SIG-M5 (cell line): ENCODE data around the gene HCRTR1.

Experiments
- DNase-seq: peaks from one replicate; lab custom pipeline; 2025; lab: John Stamatoyannopoulos, UW

HCRTR1 gene

DNA sequence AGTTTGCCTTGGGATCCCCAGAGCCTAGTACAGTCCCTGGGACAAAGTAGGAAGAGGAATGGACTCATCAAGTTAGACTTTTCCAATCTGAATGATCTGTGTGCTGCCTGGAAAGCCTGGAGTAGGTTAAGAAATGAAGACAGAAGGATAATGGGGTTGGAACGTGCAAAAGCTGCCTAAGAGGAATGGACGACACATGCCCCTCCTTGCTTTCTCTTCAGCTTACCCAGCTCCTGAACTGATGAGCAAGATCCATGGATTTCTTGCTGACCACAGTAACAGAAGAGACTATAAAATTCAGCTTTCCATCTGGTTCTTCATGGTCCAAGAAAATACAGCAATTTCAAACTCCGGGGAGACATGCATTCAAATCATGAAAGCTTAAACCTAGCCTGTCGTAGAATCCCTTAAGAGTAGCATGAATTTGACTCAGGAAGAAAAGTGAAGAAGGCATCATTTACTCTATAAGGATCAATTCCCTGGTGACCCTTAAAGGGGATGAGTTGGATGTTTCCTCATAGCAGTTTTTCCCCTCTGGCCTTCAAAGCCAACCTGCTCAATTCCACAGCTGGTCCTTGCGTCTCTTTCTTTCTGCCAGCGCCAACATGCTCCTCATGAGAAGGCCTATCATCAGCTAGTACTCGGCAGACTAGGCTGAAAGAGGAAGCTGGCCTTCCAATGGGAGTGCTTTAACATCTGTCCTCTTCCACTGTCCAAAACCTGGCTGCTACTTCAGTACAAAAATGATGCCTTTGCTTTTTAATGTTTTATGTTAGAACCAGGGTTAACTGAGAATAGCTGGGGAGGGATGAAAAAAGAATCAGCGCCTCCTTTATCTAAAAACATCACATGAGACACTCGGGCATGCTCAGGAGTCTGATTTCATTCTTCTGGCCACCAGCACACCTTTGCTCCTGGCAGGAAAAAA is 32.9 kb downstream of the HCRTR1 start:
- DNase-seq = no peak

DNA sequence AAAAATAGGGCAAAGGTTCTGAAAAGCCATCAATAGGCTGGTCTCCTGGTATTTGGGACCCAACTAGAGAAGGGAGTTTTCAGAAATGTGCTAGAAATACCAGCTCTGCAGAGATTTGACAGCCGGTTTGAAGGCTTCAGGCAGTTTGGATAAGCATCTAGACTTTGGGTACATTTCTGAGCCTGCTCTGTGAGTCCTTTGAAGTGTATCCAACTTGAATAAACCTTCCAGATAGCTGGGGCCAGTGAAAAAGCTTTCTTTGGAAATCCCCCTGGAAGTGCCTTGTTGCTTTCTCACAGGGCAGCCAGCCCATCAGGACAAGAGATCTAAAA is 33.6 kb downstream of the HCRTR1 start:
- no peak for DNase-seq

DNA sequence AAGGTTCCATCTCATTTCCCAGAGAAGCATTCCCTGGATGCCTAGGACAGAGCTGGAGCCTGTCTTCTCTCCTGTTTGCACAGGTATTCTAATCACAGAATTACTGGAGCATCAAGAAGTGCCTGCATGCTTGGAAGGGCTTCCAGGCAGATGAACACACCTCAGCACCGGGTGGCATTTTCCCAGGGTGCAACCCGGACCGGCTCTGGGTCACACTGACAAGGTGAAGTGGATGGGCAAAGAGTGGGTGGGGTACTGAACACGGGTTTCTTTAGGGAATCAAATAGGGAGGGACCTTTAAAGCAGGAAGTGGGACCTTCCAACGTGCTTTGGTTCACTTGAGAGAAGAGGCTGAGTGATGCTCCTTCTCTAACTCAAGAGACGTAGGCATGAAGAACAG is 34.3 kb downstream of the HCRTR1 start:
- no peak for DNase-seq

DNA sequence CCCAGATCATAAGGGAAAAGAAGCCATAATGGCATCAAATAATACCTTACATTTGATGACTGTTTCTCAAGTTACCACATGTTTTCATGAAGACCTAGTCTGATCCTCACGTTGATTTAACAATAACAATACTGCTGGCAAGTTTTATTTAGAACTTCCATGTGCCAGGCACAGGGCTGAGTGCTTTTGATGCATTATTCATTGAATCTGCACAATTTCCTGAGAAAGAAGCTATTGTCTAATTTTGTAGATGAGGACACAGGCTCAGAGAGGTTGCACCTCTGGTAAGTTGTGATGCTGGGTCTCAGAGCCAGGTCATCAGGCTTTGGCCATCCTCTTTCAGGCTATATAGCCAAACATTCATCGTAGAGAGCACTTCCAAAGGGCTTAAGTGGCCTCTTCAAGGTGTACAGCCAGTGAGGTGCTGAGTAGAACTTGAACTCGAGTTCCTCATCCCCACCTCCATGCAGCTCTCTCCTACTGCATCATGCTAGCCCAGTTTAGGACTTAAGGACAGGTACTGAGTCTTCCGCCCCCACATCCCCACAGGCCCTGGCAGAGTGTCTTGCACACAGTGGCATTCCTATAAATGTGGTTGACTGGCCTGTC is 35.5 kb downstream of the HCRTR1 start:
- DNase-seq = no peak

DNA sequence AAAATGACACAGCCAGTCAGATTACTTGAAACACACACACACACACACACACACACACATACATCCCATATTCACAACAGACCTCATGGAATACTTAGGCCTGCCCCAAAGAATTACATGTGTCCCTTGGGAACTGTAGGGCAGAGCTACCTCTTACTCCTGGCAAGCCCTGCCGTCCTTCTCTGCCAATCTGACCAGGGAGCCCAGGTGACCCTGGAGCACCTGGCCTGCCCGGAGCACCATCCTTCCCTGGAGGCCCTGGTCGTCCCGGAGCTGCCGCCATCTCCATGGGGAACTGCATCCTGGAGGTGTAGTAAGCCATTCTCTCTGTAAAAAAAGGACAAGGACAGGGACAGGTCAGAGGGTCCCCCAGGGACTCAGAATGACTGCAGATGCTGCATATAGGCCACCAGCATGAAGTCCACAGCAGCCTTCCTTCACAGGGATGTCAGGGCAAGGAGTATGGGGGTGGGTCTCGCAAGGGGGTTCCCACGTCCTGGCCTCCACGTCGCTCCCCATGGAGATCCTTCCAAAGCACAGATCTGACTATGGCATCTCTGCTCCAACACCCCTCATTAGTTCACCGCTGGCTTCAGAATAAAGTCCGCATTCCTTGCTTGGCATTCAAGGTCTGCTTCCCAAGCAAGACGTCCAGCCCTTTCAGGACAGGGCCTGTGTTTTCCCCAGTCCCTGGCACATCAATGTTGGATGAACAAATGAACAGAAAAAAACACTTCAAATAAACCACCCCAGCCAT is 36.4 kb downstream of the HCRTR1 start:
- no peak for DNase-seq

DNA sequence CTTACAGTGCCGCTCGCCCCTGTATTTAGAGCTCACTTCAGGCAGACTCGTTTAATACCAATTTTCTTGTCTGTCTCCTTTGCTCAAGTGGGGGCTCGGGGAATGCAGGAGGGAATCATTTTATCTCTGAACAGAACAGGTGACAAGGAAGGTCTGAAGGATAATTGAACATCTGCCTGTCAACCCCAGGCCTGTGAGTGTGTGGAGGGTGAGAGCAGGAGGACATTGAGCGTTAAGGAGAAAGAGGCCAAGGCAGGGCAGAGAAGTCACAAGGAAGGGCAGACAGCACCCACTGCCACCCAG is 36.9 kb downstream of the HCRTR1 start:
- DNase-seq = no peak

DNA sequence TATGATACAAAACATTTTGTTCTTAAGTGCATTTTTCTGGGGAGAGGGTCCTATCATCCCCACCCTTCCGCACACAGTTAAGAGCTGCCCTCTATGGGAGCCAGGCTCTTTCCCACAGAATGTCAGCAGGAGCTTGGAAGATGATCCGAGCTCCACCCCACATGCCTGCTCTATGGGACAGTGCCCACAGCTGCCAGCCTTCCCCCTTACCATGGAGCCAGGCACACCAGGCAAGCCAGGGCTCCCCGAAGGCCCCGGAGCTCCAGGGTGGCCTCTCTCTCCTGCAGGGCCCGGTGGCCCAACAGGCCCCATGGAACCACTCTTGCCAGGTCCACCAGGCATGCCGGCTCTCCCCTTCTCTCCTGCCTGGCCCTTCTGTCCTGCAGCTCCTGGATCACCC is 37.6 kb downstream of the HCRTR1 start:
- no peak for DNase-seq

DNA sequence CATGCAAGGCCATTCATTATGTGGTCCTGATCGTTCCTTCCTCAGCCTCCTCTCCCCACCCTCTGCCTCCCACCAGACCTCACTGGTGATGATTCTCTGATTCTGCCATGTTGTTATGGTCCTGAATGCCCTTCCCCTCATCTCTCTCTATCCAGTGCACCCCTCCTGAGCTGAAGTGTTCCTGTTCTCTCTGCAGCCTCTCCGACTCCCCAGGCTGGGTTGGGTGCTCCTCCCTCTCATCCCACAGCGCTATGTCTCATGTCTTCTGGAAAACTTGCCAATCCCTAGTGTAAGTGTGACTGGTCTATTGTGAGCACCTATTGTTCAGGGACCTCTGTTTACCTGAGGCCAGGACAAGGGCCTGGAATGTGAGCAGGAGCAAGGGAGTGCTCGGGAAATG is 38.3 kb downstream of the HCRTR1 start:
- no peak for DNase-seq

DNA sequence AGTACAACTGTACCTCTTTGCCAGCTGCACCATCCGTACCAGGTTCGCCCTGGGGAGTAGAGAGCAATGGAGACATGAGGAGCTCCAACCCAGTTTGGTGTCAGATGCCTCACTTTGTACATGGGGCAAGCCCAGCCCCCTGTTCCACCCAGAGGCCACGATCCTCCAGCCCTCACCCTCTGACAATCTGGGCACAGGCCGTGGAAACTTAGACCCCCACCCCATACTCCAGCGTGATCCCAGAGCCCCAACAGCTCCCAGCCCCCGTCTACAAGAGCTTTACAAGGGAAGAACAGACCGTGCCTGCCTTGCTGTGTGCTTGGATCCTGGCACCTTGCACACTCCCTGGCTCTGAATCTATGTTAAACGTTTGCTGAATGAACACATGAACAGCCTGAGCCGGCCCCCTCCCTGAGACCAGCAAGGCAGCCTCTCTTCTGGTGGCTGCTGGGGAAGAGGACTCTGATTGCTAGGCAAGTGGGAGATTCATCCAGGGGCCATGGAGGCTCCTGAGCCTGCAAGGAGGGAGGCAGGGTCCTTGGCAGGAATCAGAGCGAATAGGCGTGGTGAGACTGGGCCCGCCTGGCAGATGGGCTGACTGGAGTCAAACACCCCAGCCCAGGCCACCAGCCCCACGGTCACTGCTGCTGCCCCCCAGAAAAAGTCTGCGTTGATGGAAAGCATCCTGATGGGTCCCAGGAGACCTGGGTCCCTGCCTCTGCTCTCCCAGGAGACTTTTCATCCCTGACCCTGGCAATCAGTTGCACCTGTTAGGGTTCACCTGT is 39.7 kb downstream of the HCRTR1 start:
- no peak for DNase-seq

DNA sequence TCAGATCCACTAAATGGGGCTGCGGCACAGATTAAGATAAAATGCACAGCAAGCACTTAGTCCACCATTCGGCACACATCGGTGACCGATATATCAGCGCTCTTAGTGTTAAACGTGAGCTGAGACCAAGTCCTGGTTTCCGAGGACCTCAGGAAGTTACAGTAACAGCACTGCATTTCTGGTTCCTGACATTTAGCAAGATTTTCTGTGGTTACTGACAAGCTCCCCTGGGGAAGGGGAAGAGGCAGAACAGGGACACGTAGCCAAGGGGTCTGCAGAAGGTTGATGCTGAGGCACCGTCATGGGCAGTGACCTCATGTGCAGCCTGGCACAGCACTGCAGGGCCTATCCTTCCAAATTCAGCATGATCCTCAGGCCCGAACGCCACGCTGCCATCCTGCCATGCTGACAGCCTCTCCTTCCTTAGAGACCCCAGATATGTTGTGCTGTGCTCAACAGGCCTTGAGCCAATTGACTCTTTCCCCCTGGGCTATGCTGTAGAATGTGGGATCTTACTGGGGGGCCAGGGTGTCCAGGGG is 40.6 kb downstream of the HCRTR1 start:
- no peak for DNase-seq

DNA sequence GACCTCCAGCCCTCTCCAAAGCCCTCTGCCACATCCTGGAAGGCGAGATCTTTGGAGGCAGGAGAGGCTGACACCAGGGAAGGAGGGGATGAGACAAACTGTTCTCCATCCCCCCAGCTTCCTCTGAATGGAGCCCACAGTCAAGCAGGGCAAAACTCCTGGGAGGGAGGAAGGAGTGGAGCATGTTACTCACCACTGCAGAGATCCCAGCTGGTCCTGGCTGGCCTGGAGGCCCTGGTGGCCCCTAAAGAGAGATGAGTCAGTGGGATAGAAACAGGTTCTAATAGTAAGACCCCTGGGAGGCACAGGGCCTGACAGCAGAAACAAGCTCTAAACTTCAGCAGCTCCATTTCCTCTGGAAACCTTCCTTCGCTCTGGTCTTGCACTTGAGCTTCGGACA is 41.2 kb downstream of the HCRTR1 start:
- DNase-seq = no peak

DNA sequence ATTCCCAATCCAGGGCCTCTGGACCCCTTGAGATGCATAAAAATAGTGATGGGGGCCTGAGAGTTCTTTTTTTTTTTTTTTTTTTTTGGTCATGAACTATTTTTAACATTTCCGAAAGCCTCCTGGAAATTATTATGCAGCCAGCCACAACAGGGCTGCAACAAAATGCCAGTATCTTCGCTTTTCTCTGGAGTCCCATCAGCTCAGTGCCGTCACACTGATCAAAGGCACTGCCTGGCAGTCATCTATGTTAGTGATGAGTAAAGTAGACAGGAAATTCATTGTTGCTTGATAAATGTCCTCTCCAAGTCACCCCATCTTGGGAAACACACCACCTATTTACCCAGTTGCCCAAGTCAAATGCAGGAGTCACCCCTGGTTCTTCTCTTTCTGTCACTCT is 42.4 kb downstream of the HCRTR1 start:
- no peak for DNase-seq

DNA sequence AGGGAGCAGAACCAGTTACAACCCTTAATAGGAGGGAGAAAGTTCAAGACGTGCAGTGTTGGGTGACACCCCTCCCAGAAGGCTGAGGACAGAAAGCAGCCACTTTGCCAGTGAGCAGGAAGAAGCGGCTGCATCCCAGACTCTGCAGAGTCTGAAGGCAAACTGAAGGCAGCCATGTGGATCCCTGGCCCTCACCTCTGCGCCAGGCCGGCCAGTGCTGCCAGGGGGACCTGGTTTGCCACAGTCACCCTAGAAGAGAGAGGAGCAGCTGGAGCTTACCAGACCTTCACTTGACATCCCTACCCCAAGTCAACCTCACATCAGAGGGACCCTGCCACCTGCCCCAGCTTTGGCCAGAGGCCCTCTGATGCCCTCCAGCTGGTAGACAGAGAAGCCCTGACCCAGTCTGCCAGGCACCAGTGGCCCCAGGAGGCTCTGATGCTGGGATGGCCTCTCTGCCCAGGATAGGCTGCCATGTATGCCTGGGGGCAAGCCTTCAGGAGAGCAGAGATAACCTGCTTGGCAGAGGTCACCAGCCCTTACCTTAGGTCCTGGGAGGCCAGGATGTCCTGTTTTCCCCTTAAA is 43.5 kb downstream of the HCRTR1 start:
- no peak for DNase-seq

DNA sequence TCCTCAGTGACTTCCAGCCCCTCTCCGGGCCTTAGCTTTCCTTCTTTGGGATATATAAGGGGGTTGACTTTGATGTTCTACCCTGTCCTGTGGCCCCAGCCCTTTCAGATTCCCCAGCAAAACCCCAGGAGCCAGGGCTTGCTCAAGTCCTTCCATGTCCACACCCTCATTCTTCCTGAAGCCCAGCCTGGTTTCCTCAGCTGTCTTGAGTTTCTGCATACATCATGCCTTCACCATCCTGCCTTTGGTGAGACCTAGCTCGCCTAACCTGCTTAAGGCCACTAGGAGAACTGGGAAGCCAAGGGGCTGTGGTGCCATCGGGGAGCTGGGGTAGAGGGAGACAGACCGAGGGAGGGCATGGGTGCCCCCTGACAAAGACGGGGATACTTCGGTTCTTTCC is 44.4 kb downstream of the HCRTR1 start:
- DNase-seq = no peak

DNA sequence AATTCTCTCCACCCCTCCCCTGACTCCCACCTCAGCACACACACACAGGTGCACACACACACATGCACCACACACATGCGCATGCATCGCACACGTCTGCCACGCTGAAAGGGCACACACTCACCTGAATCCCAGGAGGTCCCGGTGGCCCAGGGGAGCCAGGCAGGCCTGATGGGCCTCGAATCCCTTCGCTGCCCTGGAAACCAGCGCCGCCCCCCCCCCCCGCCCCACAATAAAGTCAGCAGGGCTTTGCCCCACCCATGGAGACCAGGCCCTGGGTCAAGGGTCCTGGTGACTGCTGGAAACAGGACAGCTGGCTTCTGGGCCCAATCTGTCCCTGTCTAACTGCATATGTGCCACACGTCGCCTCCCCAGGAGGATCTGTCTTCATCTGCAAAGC is 45.0 kb downstream of the HCRTR1 start:
- no peak for DNase-seq

DNA sequence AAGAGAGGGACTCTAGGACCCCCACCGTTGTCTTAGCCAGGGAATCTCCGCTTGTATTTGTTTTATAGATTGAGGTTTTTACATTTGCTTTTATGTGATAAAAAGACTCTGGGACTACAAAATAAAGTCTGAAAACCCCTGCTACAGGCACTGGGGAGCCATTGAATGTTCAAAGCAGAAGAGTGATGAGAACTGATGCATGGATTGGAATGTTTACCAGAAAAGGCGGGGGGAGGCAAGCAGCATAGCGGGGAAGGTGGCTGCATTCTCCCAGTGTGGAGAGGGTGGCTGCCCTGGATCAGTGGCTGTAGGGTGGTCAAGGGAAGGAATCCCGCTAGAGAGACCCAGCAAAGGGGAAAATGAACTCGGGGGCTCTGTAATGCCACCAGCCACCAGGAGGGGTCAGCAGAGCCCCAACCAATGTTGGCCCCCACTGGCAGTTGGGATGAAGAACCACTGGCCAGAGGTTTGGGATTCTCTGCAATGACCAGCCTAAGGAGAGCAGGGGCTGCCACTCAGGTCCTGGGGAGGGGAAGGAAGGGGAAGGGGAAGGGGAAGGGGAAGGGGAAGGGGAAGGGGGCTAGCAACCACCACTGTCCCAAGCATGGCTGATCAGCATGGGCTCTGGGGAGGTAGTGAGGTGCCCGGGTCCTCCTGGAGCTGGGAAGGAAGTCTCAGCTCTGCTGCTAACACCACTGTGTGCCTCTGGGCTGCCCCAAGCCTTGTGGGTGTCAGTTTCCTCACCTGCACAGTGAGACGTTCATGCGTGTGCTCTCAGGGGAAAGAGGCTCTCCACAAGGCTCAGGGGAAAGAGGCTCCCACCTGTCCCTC is 46.3 kb downstream of the HCRTR1 start:
- no peak for DNase-seq

DNA sequence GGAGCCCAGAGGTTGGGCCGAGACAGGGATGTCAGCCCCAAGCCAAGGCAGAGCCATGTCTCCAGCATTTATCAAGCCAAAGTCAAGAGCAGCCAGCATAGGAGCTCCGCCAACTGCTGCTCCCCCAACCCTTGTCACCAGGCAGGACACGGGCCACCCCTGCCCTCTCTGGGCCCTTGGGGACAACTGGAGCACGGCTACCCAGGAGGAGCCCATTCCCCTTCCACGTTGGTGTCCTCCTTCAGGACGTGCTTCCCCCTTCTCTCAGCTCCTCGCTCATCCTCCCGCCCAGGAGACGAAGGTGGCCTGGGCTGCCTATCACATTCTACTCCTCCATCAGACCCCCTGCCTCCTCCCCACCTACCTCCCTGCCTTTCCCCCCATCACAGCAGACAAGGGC is 47.0 kb downstream of the HCRTR1 start:
- no peak for DNase-seq

DNA sequence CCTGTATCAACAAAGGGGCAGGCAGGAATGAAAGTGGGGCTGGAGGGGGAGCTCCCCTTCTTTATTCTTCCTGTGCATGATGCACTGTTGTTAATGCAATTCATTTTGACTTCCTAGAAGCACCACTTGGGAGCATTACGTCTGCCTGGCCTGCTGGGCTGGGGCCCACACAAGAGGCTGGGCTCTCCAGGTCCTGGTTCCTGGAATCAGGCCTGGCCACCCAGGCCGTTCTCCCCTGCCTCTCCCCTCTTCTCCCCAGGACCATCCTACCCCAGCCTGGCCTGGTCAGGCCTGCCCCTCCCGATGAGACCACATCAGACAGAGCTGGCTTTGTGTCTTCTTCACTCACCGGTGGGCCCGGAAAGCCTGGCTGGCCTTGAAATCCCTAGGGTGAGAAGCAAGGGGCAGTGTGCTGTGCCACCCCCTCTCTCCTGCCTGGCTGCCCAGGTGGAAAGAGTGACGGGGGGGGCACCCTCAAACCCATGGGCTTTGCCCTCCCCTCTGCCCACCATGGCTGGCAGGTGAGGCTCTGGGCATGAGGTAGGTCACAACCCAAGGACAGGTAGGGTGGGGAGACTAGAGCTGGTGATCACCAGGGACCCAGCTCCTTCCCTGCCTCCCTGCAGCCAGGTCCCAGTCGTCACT is 47.9 kb downstream of the HCRTR1 start:
- DNase-seq = no peak

DNA sequence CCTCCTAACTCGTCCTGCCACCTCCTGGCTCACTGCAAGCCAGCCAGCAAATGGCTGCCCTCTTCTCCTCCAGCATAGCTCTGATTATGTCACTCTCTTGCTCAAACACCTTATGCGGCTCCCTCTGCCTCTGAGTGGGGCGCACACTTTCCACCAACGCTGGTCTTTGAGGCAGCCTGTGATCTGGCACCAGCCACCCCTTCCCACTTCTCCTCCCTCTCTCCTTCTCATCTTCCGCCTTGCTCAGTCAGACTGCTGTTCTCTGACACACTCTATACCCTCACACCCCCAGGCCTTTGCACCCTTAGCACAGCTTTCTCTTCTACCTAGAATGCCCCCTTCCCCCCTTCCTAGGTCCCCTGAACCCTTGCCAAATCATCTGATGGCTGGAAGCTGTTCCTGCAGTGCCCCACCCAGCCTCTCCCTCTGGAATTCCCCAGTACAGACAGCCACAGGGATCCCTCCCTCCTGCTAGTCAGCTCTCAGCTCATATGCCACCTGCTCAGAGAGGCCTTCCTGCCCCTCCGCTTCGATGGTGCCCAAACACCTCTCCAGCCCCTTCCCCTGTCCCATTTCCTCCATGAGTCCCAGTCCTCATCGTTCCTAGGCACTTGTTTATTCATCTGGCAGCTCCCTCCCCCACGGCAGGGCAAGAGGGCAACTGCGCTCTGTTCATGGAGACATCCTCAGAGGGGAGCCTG is 48.9 kb downstream of the HCRTR1 start:
- DNase-seq = no peak
